PC-9 (cell line): ENCODE measurements around the gene DAAM1. TPM values are rescaled to one million over a fixed set of nuclear protein-coding genes. Genes with fewer than 3 reads are reported as not detected.

Experiments used
- BruUV-seq: library from RNA; stranded (reverse); fragments of 400-500 nt; replicated peaks from 2 replicates; lab custom pipeline; 2021; lab: Mats Ljungman, UMichigan
- CTCF ChIA-PET: fragments of 300-600 bp; sonication (Branson Sonifier 250); formaldehyde crosslinking; loops from one replicate; lab custom pipeline; 2022; ENCODE audit warnings: antibody characterized with exemption; lab: Charles Lee
- POLR2A ChIA-PET: fragments of 300-600 bp; sonication (Branson Sonifier 250); formaldehyde crosslinking; loops from one replicate; lab custom pipeline; 2022; ENCODE audit warnings: antibody characterized with exemption; ENCODE audit not compliant: unreplicated experiment; lab: Charles Lee
- DNase-seq, 2 experiments: peaks; one replicate each; pipeline versions ENCODE4 v3.0.0 to v3.0.0-alpha.2; 2015 to 2022; ENCODE audit warnings: mixed read lengths in 1 of 2
- H2AFZ ChIP-seq: fragments of 200-600 bp; sonication (generic); 2 replicates; pipeline ENCODE4 v1.8.1; 2017; ENCODE audit warnings: antibody characterized with exemption
- H3F3A ChIP-seq: fragments of 200-600 bp; sonication (generic); 2 replicates; pipeline ENCODE4 v1.8.1; 2017; ENCODE audit warnings: antibody characterized with exemption, mild to moderate bottlenecking, low read depth; ENCODE audit not compliant: insufficient read depth
- H3K27ac ChIP-seq: fragments of 200-600 bp; sonication (generic); 2 replicates; pipeline ENCODE4 v1.6.1; 2016; ENCODE audit warnings: mixed run types
- H3K27me3 ChIP-seq: fragments of 200-600 bp; sonication (generic); 2 replicates; pipeline ENCODE4 v1.6.1; 2016; ENCODE audit warnings: low read depth, mixed run types; ENCODE audit not compliant: insufficient read depth
- H3K36me3 ChIP-seq: fragments of 200-600 bp; sonication (generic); 2 replicates; pipeline ENCODE4 v1.6.1; 2016; ENCODE audit warnings: low read depth, mixed run types
- H3K4me1 ChIP-seq: fragments of 200-600 bp; sonication (generic); replicated peaks from 2 replicates; pipeline ENCODE4 v1.6.1; 2016; ENCODE audit warnings: mixed run types; ENCODE audit not compliant: insufficient read depth
- H3K4me2 ChIP-seq: fragments of 200-600 bp; sonication (generic); 2 replicates; pipeline ENCODE4 v1.6.1; 2017; ENCODE audit warnings: mixed run types
- H3K4me3 ChIP-seq: fragments of 200-600 bp; sonication (generic); 2 replicates; pipeline ENCODE4 v1.6.1; 2016; ENCODE audit warnings: mixed run types
- H3K79me2 ChIP-seq: fragments of 200-600 bp; sonication (generic); 2 replicates; pipeline ENCODE4 v1.6.1; 2017; ENCODE audit warnings: low read depth, mixed run types
- H3K9me2 ChIP-seq: fragments of 200-600 bp; sonication (generic); 2 replicates; pipeline ENCODE4 v1.8.1; 2017; ENCODE audit warnings: mild to moderate bottlenecking; ENCODE audit not compliant: insufficient read depth
- H3K9me3 ChIP-seq: fragments of 200-600 bp; sonication (generic); 2 replicates; pipeline ENCODE4 v1.8.1; 2016; ENCODE audit warnings: low read depth; ENCODE audit not compliant: insufficient read depth
- H4K20me1 ChIP-seq: fragments of 200-600 bp; sonication (generic); 2 replicates; pipeline ENCODE4 v1.8.1; 2017; ENCODE audit not compliant: insufficient read depth
- EZH2 ChIP-seq: fragments of 200-600 bp; sonication (generic); IDR thresholded peaks from 2 replicates; pipeline ENCODE4 v1.8.0; 2017; ENCODE audit warnings: antibody characterized with exemption, low read depth
- intact Hi-C: fragments of 100-400 bp; cut with micrococcal nuclease; formaldehyde crosslinking; loops from one replicate; pipeline ENCODE4 v1.10.0; 2022; ENCODE audit not compliant: unreplicated experiment
- total RNA-seq: library from RNA; stranded (reverse); gene quantifications from 2 replicates; pipeline ENCODE4 v1.2.3, GENCODE V29; 2021
- TF ChIP-seq, protein P1 (sequence below): fragments of 200-600 bp; sonication (generic); conservative IDR thresholded peaks from 2 replicates; pipeline ENCODE4 v1.6.1; 2017; ENCODE audit warnings: mixed run types, antibody characterized with exemption, mild to moderate bottlenecking, moderate library complexity

DAAM1 gene
- total RNA-seq, 1 experiment from 2014 or later: 70.7 TPM

DNA sequence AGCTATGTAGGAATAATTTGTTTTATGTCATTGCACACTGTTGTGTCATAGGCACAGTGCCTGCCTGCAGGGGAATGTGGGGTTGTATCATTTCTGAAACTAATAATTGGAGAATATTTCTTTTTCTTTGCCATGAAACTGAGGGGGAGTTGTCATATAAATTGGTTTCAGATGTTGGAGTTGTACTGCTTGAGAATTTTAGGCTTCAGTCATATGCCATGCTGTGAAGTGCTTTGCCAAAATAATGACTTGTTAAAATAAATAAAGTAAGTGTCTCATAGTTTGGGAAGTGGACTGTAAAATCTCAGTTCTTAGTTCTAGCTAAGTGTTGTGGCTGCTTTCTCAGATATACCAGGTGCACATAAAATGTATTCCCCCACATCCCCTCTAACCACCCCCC, 116.8 kb downstream of the DAAM1 start:
- H2AFZ ChIP-seq: no peak overlapping the region
- no peaks in the 10 kb centered on the region; the same call in none of the 2 replicates for H3K36me3 ChIP-seq
- POLR2A ChIA-PET: no interaction called here
- H3K9me3 ChIP-seq: peaks cover 6% of the 10 kb centered on the region; the same call in 1 of the 2 replicates
- peaks cover 35% of the 10 kb centered on the region for H3K4me1 ChIP-seq
- no peaks in the 10 kb centered on the region for H3K9me2 ChIP-seq
- TF ChIP-seq, protein P1, sequence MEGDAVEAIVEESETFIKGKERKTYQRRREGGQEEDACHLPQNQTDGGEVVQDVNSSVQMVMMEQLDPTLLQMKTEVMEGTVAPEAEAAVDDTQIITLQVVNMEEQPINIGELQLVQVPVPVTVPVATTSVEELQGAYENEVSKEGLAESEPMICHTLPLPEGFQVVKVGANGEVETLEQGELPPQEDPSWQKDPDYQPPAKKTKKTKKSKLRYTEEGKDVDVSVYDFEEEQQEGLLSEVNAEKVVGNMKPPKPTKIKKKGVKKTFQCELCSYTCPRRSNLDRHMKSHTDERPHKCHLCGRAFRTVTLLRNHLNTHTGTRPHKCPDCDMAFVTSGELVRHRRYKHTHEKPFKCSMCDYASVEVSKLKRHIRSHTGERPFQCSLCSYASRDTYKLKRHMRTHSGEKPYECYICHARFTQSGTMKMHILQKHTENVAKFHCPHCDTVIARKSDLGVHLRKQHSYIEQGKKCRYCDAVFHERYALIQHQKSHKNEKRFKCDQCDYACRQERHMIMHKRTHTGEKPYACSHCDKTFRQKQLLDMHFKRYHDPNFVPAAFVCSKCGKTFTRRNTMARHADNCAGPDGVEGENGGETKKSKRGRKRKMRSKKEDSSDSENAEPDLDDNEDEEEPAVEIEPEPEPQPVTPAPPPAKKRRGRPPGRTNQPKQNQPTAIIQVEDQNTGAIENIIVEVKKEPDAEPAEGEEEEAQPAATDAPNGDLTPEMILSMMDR: no peak
- no peak for TF ChIP-seq EZH2
- no peak overlapping the region for H3K4me3 ChIP-seq
- BruUV-seq: no TSS peak
- H3K27ac ChIP-seq: peak overlapping the region; percentile 64
- intact Hi-C loops: no loop called here
- no peaks in the 10 kb centered on the region for H3K27me3 ChIP-seq
- H3F3A ChIP-seq: peaks cover 22% of the 10 kb centered on the region
- H3K4me2 ChIP-seq: peak overlapping the region; percentile 24
- no peaks in the 10 kb centered on the region for H4K20me1 ChIP-seq
- H3K79me2 ChIP-seq: peaks cover 19% of the 10 kb centered on the region
- no peak for DNase-seq
- CTCF ChIA-PET: no interaction called here

DNA sequence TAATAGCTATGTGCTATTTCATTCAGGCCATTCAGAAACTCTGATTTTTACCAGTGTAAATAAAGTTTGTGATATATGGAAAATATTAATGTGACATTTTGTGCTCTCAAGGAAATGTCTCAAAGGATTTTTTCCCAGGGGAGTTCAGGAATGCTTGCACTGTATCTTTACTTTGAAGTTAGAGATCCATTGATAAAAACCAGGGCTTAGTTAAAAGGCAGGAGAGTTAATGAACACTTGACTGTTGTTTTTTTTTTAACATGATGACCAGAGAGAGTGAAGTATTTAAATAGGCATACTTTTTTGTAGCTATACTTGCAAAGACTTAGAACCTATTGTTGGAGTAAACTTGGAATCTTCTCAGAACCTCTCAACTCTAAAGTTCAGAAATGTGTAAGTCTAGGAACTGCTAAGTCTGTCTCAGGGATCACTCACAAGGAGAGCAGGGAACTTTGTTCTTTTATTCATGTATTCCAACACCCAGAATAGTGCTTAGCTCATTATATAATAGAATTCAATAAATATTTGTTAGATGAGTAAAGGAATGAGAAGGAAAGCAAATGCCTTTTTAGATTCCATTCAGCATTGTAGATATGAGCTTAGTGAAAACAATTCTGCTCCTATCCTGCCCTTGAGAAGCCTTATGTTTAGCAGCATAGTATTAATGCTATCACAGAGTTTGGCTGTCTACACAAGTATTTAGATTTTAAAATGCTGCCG, 117.5 kb downstream of the DAAM1 start:
- DNase-seq: peak in 1 of 2 experiments; percentile 69
- ChIA-PET POLR2A (interaction anchor here (0.6 to 1.0 kb wide), 3 partner anchors 33 to 116 kb away, joined by 3 to 7 read pairs (median 4); no protein-coding TSS in a partner anchor), CTCF (interaction anchor here (0.8 to 1.2 kb wide), 2 partner anchors 16 to 137 kb away, joined by 3 to 5 read pairs; no protein-coding TSS in a partner anchor)
- Histone ChIP-seq H3K4me2 (peak overlapping the region; percentile 24), H3F3A (peaks cover 22% of the 10 kb centered on the region), H3K4me3 (no peak overlapping the region), H2AFZ (no peak overlapping the region), H4K20me1 (no peaks in the 10 kb centered on the region), H3K79me2 (peaks cover 19% of the 10 kb centered on the region), H3K9me3 (peaks cover 6% of the 10 kb centered on the region; the same call in 1 of the 2 replicates), H3K27me3 (no peaks in the 10 kb centered on the region), H3K36me3 (no peaks in the 10 kb centered on the region; the same call in 1 of the 2 replicates), H3K27ac (peak overlapping the region; percentile 64), H3K9me2 (no peaks in the 10 kb centered on the region), H3K4me1 (peaks cover 35% of the 10 kb centered on the region)
- intact Hi-C loops: loop anchor here (1.0 kb wide), 1 partner anchor 30 kb away; no protein-coding TSS in a partner anchor
- BruUV-seq: no TSS peak
- TF ChIP-seq, protein P1: no peak
- TF ChIP-seq EZH2: no peak

DNA sequence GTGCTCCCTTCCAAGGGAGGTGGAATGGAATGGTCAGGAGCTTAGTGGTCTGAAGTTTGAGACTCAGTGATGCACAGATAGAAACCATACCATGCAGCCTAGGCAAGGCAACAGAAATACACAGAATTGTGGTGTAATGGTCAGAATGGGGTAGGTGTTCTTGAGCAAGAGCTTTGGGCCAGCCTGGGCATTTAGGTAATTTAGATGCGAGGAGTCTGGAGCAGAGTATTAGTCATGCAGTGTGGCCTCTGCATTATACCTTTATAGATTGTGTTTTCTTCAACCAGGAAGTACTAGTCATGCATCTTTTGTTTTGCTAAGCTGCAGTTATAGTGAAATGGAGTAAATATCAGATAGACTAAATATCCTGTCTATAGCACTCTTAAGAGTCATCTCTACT, 118.3 kb downstream of the DAAM1 start:
- no peaks in the 10 kb centered on the region for H4K20me1 ChIP-seq
- intact Hi-C loops: loop anchor here (1.0 kb wide), 1 partner anchor 30 kb away; no protein-coding TSS in a partner anchor
- peaks cover 22% of the 10 kb centered on the region for H3F3A ChIP-seq
- TSS peak; percentile 35 for BruUV-seq
- no peak for TF ChIP-seq EZH2
- TF ChIP-seq, protein P1: no peak
- POLR2A ChIA-PET: interaction anchor here (0.6 to 1.0 kb wide), 3 partner anchors 34 to 318 kb away, joined by 3 to 7 read pairs (median 3); no protein-coding TSS in a partner anchor
- H3K9me3 ChIP-seq: peaks cover 6% of the 10 kb centered on the region; the same call in 1 of the 2 replicates
- H3K27me3 ChIP-seq: no peaks in the 10 kb centered on the region
- H3K9me2 ChIP-seq: no peaks in the 10 kb centered on the region
- H3K4me3 ChIP-seq: no peak overlapping the region
- peak overlapping the region; percentile 64 for H3K27ac ChIP-seq
- H2AFZ ChIP-seq: no peak overlapping the region
- H3K4me2 ChIP-seq: peak overlapping the region; percentile 24
- CTCF ChIA-PET: interaction anchor here (0.6 to 1.2 kb wide), 3 partner anchors 12 to 137 kb away, joined by 3 to 5 read pairs (median 3); no protein-coding TSS in a partner anchor
- peak; percentile 23 to 86 for DNase-seq
- H3K79me2 ChIP-seq: peaks cover 19% of the 10 kb centered on the region
- H3K4me1 ChIP-seq: peaks cover 35% of the 10 kb centered on the region
- no peaks in the 10 kb centered on the region; the same call in 1 of the 2 replicates for H3K36me3 ChIP-seq
